ENCODE measurements around the gene GCSH. TPM values are rescaled to one million over a fixed set of nuclear protein-coding genes. Genes with fewer than 3 reads are reported as not detected.

Gene GCSH
- total RNA-seq, 4 donors from 2014 or later: 5.6 to 13.0 (median 8.9) TPM; not detected in 1

DNA sequence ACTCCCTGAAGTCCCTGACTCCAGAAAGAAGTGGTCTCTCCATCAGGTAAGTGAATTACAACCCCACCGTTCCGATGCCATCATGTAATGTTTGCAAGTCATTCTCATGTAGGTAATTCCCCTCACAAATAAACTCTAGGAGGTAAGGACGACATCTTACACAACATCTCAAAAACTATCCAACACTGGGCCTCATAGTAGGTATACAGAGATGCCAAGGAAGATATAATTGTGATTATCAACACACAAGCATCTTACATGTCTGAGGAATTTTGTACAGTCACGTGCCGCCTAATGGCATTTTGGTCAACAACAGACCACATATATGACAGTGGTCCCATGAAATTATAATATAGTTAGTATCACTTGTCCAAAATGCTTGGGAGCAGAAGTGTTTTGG, 7.4 kb downstream of the GCSH start:
- WGBS, 2 donors (ENCODE audit: low coverage in 1 of 2): 81 to 96% methylated on average over 3 to 5 of the region's 5 CpGs

DNA sequence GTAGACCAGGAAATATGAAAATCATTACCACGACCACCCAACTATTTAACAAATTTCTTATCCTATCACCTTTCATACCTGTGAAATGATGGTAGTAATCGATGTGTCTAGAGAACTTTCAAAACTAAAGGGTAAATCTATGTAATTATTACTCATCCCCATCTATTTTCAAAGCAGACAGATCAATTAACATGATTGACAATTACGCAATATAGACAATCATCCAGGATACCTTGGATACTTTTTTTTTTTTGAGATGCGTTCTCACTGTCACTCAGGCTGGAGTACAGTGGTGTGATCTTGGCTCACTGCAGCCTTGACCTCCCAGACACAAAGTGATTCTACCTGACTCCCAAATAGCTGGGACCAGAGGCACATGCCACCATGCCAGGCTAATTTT, 15.2 kb downstream of the GCSH start:
- in situ Hi-C loops (cut with MboI; ENCODE audit: low pct_ligation_motif_present in 1 of 4, low pct_unique_long_range_greater_than_20kb in 1 of 4, low sequenced_read_pairs in 3 of 4) (no loop called here), intact Hi-C loops (cut with DNase I; ENCODE audit: low total_unique reads) (no loop called here)
- no peak for DNase-seq
- H3K4me3 ChIP-seq: no peak overlapping the region
- 94 to 96% methylated on average over 4 of the region's 4 CpGs for WGBS, 2 donors (ENCODE audit: low coverage in 1 of 2)
- H3K27me3 ChIP-seq: no peaks in the 10 kb centered on the region
- TF ChIP-seq EP300 (IDR thresholded peaks at IDR 0.05; ENCODE audit: low read depth) (no peak), POLR2A (IDR thresholded peaks at IDR 0.05) (no peak), POLR2AphosphoS5 (IDR thresholded peaks at IDR 0.05) (no peak)
- TF ChIP-seq, protein P1, sequence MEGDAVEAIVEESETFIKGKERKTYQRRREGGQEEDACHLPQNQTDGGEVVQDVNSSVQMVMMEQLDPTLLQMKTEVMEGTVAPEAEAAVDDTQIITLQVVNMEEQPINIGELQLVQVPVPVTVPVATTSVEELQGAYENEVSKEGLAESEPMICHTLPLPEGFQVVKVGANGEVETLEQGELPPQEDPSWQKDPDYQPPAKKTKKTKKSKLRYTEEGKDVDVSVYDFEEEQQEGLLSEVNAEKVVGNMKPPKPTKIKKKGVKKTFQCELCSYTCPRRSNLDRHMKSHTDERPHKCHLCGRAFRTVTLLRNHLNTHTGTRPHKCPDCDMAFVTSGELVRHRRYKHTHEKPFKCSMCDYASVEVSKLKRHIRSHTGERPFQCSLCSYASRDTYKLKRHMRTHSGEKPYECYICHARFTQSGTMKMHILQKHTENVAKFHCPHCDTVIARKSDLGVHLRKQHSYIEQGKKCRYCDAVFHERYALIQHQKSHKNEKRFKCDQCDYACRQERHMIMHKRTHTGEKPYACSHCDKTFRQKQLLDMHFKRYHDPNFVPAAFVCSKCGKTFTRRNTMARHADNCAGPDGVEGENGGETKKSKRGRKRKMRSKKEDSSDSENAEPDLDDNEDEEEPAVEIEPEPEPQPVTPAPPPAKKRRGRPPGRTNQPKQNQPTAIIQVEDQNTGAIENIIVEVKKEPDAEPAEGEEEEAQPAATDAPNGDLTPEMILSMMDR (IDR thresholded peaks at IDR 0.05): no peak
- H3K4me1 ChIP-seq: peaks cover 0 to 10% (median 5%) of the 10 kb centered on the region in 4 donors
- H3K27ac ChIP-seq: no peak overlapping the region
- no peaks in the 10 kb centered on the region for H3K36me3 ChIP-seq
- H3K9me3 ChIP-seq: no peaks in the 10 kb centered on the region

More for the DNA sequence above, 7.4 kb downstream of the GCSH start:
- Histone ChIP-seq H3K9me3 (no peaks in the 10 kb centered on the region), H3K4me3 (no peak overlapping the region), H3K27ac (no peak overlapping the region), H3K27me3 (no peaks in the 10 kb centered on the region), H3K4me1 (no peaks in the 10 kb centered on the region), H3K36me3 (no peaks in the 10 kb centered on the region)
- in situ Hi-C loops (cut with MboI; ENCODE audit: low pct_ligation_motif_present in 1 of 4, low pct_unique_long_range_greater_than_20kb in 1 of 4, low sequenced_read_pairs in 3 of 4): no loop called here
- no peak for DNase-seq
- TF ChIP-seq POLR2A (IDR thresholded peaks at IDR 0.05) (no peak), EP300 (IDR thresholded peaks at IDR 0.05; ENCODE audit: low read depth) (no peak), POLR2AphosphoS5 (IDR thresholded peaks at IDR 0.05) (no peak)
- TF ChIP-seq, protein P1 (IDR thresholded peaks at IDR 0.05): no peak
- intact Hi-C loops (cut with DNase I; ENCODE audit: low total_unique reads): no loop called here

DNA sequence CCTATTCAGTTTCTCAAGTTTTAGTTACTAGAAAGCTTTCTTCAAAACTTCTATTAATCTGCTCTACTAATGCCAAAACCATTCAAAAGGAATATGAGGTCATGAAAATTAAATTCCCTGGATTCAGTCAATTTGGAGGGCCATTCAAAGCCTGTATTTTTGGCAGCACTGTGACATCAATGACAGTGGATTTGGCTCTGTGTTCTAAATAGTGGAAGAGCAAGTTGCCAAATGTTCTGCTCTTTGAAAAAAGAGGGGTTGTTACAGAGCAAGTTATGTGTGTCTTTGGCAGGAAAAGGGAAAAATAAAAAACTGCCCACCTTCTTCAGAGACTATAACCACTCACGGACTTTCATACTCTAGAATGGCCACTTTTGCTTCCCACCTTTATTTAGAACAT, 16.0 kb downstream of the GCSH start:
- Histone ChIP-seq H3K27me3 (no peaks in the 10 kb centered on the region), H3K4me3 (no peak overlapping the region), H3K9me3 (no peaks in the 10 kb centered on the region), H3K27ac (no peak overlapping the region), H3K36me3 (no peaks in the 10 kb centered on the region), H3K4me1 (peaks cover 0 to 10% (median 5%) of the 10 kb centered on the region in 4 donors)
- WGBS, 2 donors (ENCODE audit: low coverage in 1 of 2): 83 to 89% methylated on average over 1 of the region's 1 CpG
- in situ Hi-C loops (cut with MboI; ENCODE audit: low pct_ligation_motif_present in 1 of 4, low pct_unique_long_range_greater_than_20kb in 1 of 4, low sequenced_read_pairs in 3 of 4): no loop called here
- DNase-seq: no peak
- intact Hi-C loops (cut with DNase I; ENCODE audit: low total_unique reads): no loop called here
- TF ChIP-seq POLR2A (IDR thresholded peaks at IDR 0.05) (no peak), EP300 (IDR thresholded peaks at IDR 0.05; ENCODE audit: low read depth) (no peak), POLR2AphosphoS5 (IDR thresholded peaks at IDR 0.05) (no peak)
- TF ChIP-seq, protein P1 (IDR thresholded peaks at IDR 0.05): no peak

DNA sequence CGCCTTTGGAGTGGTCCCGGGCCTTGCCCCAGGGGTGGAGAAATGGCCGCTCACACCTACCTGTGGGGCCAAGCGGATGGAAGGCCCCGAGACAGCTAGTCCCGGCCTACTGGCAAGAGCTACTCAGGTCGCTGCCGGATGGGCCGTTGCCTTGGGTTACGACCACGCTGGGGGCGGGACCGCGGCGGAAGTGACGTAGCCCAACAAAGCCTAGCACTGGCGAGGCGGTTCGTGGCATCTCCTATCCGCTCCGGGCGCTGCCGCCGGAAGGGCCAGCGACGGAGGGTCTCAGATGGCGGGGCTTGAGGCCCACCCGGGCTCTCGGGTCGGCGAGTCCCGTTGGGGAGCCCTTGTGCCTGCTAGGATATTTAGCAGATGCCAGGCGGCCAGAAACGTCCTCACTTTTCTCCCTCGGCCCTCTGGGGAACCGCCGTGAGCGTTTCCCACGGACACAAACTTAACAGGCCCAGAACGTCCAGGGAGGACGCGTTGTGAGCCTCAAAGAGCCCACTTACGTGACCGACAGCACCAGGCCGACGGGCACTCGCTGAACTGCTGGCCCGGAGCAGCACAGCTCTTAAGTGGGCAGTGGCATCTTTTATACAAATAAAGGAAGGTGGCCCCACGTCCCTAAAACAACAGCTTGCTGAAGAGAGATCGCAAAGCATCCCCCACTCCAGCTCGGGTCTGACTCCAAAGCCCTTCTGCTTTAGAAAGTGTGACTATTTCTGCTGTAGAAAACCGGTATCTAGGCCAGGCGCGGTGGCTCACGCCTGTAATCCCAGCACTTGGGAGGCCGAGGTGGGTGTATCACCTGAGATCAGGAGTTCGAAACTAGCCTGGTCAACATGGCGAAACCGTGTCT, 18.9 kb downstream of the GCSH start, which contains the start of gene C16orf46:
Gene C16orf46 (minus strand): TSS at position 163 of the 865 bp plus-strand sequence. CDS start 13,283 bp downstream, outside the sequence.
- in situ Hi-C loops (cut with MboI; ENCODE audit: low pct_ligation_motif_present in 1 of 4, low pct_unique_long_range_greater_than_20kb in 1 of 4, low sequenced_read_pairs in 3 of 4) (no loop called here), intact Hi-C loops (cut with DNase I; ENCODE audit: low total_unique reads) (loop anchor here (5.0 kb wide), 1 partner anchor 40 kb away; the partner anchor contains the start of gene ATMIN)

More for the DNA sequence above, 18.9 kb downstream of the GCSH start, which contains the start of gene C16orf46:
- Histone ChIP-seq H3K27me3 (no peaks in the 10 kb centered on the region), H3K4me3 (peak within 1 kb of the TSS; percentile 48 to 76 (median 66)), H3K4me1 (peaks cover 0 to 10% (median 5%) of the 10 kb centered on the region in 4 donors), H3K36me3 (no peaks in the 10 kb centered on the region), H3K9me3 (no peaks in the 10 kb centered on the region), H3K27ac (peak within 1 kb of the TSS; percentile 92 to 97 (median 95))
- peak; percentile 92 to 96 (median 95) for TF ChIP-seq POLR2AphosphoS5 (IDR thresholded peaks at IDR 0.05)
- peak; percentile 91 for TF ChIP-seq POLR2A (IDR thresholded peaks at IDR 0.05)
- TF ChIP-seq, protein P1 (IDR thresholded peaks at IDR 0.05): peak in 1 of 5 experiments; percentile 16
- no peak for TF ChIP-seq EP300 (IDR thresholded peaks at IDR 0.05; ENCODE audit: low read depth)
- WGBS, 2 donors (ENCODE audit: low coverage in 1 of 2): 7 to 13% methylated on average over 3 to 53 of the region's 59 CpGs
- peak; percentile 99 for DNase-seq

All from transverse colon (tissue), 4 donors.